GM19023 (cell line): ENCODE data around the gene ABCA13.
"Not testable (repeated sequence)": the region's sequence is repeated elsewhere in the genome, so short reads cannot be mapped to it uniquely, and the experiment has no call there.

ENCODE experiments used
- ATAC-seq: cut with Tn5 transposase; IDR thresholded peaks from one replicate; pipeline ENCODE4 v1.9.1; 2021; ENCODE audit warnings: mild to moderate bottlenecking, moderate library complexity; ENCODE audit not compliant: unreplicated experiment

Gene ABCA13, protein sequence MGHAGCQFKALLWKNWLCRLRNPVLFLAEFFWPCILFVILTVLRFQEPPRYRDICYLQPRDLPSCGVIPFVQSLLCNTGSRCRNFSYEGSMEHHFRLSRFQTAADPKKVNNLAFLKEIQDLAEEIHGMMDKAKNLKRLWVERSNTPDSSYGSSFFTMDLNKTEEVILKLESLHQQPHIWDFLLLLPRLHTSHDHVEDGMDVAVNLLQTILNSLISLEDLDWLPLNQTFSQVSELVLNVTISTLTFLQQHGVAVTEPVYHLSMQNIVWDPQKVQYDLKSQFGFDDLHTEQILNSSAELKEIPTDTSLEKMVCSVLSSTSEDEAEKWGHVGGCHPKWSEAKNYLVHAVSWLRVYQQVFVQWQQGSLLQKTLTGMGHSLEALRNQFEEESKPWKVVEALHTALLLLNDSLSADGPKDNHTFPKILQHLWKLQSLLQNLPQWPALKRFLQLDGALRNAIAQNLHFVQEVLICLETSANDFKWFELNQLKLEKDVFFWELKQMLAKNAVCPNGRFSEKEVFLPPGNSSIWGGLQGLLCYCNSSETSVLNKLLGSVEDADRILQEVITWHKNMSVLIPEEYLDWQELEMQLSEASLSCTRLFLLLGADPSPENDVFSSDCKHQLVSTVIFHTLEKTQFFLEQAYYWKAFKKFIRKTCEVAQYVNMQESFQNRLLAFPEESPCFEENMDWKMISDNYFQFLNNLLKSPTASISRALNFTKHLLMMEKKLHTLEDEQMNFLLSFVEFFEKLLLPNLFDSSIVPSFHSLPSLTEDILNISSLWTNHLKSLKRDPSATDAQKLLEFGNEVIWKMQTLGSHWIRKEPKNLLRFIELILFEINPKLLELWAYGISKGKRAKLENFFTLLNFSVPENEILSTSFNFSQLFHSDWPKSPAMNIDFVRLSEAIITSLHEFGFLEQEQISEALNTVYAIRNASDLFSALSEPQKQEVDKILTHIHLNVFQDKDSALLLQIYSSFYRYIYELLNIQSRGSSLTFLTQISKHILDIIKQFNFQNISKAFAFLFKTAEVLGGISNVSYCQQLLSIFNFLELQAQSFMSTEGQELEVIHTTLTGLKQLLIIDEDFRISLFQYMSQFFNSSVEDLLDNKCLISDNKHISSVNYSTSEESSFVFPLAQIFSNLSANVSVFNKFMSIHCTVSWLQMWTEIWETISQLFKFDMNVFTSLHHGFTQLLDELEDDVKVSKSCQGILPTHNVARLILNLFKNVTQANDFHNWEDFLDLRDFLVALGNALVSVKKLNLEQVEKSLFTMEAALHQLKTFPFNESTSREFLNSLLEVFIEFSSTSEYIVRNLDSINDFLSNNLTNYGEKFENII (N-terminal part only)

DNA sequence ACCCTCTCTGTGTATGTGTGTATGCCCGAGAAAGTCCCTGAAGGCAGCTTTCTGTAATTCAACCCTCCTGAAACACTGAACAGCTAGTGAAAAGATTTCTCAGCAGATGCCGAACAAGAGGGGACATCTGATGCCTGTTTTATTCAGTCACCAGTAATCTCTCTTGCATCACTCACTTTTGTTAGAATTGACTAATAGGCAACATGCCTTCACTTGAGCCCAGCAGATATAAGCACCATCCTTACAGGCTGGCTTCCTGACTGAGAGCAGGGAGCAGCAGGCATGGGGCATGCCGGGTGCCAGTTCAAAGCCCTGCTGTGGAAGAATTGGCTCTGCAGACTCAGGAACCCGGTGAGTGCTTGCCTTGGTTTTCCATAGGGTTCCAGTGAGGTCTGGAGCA lies at the start of gene ABCA13:
Gene ABCA13 (plus strand): TSS at position 257 of the 400 bp plus-strand sequence. CDS start 26 bp downstream, at position 283.
- no peak for ATAC-seq

DNA sequence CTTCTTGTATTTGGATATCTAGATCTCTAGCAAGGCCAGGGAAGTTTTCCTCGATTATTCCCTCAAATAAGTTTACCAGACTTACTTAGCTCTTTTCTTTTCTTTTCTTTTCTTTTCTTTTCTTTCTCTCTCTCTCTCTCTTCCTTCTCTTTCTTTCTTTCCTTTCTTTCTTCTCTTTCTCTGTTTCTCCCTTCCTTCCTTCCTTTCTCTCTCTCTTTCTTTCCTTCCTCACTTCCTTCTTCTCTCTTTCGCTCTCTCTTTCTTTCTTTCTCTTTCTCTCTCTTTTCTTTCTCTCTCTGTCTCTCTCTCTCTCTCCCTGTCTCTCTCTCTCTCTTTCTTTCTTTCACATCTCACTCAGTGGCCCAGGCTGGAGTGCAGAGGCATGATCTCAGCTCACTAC lies 45.2 kb upstream of the ABCA13 start:
- ATAC-seq = no peak

DNA sequence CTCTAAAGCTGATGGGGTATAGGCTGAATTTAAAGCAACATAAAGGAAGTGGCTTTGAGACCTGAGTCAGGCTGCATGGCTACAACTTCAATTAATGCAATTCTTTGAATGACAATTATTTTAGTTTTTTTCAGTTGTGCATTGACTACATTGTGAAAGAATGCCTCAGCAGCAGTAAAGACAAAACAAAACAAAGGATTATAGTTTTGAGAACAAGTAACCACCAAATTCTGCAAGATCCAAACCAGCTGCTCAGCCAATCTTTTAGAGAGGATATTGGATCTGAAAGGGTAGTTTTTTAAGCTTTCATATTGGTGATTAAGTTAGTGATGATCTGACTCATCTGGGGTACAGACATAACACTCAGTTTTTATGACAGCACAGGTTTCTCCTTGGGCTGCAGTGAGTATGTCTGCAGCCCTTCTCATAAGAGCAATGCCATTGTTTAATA lies 40.6 kb upstream of the ABCA13 start:
- ATAC-seq = peak; percentile 83

DNA sequence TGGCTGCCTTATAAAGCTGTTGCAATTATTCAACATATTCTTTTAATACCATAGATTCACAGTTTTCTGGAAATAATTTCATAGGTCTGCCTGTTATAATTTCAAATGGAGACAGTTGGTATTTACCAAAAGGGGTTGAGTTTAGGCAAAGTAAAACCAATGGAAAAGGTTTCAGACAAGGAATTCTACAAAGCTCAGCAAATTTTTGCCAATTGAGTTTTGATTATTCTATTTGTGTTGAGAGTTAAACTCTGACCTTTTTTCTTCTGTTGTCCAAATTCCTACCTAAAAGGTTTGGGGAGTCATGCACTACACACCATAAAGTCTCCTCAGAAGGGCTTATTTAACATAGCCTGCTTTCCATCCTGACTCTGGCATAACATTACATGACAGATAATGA lies 38.5 kb upstream of the ABCA13 start:
- no peak for ATAC-seq

DNA sequence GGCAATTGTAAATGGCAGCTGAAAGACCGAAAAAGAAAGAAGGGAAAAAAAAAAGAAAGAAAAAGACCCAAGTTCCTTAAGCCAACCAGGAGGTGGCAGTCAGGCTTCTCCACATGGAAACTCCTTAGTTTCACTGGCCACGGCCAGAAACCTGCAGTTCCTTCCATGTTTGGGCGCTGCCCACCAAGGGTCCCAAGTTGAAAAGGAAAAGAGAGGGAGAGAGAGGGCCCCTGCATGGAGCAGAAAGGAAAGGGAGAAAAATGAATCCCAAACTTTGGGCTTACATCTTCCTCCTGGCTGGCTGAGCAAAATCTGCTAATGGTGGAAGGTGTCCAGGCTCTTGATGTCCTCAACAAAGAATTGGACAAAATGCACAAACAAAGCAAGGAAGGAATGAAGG lies 31.8 kb upstream of the ABCA13 start:
- no peak for ATAC-seq

DNA sequence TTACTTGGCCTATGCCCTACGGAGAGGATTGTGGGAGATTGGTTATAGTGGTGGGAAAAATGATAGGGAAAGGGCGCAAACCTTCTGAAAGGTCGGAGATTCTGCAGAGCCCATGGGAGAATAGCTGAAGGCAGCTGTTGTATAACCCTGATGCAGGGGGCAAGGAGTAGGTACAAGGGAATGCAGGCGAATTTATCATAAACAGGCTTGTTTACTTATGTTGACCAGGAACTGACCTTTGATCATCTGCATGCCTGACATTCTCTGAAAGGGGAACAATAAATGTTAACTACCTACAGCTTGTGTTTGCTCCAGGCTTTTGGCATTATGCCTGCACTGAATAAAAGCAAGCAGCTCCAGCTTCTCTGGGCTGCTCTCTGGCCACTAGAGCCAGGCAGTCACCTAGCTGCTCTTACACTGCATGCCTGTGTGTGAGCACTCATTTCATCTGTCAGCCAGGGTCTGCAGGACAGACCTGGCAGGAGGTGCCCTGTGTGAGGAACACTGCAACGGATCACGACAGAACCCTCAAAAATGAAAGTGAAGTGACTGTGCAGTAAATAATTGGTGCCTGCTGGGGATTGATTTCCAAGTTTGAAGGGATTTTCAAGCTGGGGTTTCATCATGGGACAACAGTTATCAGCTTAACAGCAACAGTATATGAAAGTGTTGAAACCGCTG lies 31.1 kb upstream of the ABCA13 start:
- no peak for ATAC-seq

DNA sequence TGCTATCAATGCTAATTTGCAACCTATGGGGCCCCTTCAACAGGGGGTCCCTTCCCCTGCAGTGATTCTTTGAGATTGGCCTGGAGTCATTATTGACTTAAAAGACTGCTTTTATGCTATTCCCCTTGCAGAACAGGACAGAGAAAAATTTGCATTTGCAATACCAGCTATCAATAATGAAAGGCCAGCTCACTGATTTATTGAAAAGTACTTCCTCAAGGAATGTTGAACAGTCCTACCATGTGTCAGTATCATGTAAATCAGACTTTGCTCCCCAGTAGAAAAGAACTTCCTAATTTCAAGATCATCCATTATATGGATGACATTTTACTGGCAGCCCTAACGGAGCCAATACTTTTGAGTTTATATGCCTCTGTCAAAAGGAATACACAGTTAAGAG lies 29.7 kb upstream of the ABCA13 start:
- ATAC-seq = no peak

DNA sequence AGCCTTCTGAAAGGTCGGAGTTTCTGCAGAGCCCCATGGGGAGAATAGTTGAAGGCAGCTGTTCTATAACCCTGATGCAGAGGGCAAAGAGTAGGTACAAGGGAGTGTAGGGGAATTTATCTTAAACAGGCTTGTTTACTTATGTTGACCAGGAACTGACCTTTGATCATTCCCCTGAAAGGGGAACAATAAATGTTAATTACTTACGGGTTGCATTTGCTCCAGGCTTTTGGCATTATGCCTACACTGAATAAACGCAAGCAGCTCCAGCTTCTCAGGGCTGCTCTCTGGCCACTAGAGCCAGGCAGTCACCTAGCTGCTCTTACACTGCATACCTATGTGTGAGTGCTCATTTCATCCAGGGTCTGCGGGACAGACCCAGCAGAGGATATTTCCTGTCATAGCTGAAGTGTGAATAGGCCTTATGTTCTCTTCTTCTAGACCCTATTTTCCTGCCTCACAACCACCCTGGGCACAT lies 26.9 kb upstream of the ABCA13 start:
- no peak for ATAC-seq

DNA sequence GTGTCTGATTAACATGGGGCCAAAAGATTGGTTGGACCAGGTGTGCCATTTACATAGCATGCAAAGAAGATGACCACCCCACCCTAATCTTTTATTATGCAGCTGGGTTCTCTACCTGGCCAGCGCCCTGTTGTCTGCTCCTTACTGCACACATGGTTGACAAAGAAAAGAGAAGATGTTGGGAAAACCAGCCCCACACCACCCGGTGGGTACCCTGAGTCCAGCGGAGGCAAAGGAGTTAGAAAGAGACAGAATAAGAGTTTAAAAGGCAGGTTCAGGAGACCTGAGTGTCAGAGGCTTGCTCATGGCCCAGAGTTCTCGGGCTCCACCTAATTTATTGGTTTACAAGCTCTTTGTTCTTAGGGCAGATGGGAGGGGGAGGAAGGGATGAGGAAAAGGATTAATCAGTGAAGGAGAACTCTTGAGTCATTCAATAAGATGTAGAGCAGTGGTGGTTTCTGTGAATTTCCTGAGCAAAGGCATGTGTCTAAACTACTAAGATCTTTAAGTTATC lies 24.1 kb upstream of the ABCA13 start:
- ATAC-seq = no peak

DNA sequence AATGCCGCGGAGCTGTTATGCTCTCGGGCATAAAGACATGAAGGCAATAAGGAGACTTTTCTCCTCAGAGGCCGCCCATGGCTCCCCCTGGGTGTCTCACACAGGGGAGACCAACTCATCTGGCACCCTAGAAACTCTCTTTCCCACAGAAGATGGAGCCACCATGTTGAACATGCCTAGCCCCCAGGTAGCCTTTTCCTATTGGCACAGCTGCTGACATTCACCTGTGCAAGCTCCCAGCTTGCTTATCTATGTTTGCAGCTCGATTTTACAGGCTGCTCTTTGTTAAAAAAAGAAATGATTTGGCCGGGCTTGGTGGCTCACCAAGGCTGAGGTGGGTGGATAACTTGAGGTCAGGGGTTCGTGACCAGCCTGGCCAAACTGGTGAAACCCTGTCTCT lies 23.6 kb upstream of the ABCA13 start:
- ATAC-seq = not testable (repeated sequence)

DNA sequence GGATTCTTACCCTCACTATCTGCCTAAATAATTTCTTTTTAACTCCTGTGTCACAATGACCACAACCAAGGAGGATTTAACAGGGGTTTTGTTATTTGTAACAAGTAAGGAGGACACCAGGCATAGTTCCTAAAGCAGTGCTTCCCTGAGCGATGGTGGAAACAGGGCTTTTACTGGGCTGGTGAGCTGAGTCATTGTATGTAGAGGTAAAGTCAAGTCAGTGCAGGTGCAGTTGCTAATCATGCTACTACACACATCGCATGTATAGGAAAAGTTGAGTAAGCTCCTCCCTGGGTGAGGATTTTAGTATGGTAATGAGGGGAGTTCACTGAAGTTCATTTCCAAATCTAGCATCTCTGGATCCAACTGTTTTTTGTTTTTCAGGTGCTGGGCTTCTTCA lies 22.9 kb upstream of the ABCA13 start:
- ATAC-seq = no peak

DNA sequence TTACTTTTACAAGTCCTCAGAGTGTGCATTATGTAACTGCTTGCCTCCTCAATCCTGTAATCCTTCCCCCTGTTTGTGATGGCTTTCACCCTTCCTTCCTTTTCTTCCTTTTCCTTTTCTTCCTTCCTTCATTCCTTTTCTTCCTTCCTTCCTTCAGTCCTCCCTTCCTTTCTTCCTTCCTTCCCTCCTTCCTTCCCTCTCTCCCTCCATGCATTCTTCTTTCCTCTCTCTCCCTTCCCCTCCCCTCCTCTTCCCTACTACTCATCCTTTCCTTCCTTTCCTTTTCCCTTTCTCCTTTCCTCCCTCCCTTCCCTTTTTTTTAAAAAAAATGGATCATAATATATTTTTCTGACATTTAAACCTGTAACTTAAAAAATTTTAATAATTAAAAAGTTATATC lies 22.2 kb upstream of the ABCA13 start:
- ATAC-seq = no peak

DNA sequence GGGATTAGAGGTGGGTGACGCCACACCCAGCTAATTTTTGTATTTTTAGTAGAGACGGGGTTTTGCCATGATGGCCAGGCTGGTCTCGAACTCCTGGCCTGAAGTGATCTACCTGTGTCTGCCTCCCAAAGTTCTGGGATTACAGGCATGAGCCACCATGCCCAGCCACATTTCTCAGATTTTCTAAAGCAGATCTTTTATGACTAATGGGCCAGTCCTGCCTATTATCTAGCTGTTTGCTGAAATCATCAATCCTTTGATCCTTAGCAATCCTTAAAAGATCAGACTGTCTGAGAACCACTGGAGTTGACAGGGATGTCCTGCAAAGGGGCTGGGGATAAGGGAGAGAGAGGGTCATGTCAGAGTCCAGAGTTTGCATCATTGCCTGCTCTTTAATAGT lies 21.2 kb upstream of the ABCA13 start:
- ATAC-seq = no peak

DNA sequence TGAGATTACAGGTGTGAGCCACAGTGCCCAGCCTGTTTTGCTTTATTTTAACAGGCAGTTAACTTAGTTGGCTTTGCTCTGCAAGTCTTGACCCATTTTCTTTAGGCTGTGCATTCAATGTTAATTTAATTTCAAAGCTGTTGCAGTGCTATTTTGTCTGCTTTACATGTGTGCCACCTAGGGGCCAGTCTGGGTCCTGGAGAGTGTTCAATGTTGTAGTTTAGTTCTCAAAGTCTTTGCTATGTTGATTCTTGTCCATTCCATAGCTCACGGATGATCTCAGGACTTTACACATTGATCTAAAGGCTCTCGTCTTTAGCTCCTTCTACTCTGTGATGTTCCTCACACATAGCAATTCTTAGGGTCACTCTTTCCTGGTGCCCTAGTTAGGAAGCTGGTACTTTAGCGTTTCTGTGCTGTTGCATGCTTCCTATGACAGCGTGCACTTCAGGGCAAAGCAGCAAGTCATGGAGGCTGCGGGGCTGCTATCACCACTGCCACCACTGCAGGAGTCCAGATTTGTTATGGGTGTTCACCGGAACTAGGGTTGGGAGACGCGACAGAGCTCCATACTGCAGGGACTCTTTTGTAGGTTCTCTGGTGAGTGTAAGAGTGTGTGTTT lies 16.4 kb upstream of the ABCA13 start:
- peak; percentile 70 for ATAC-seq

DNA sequence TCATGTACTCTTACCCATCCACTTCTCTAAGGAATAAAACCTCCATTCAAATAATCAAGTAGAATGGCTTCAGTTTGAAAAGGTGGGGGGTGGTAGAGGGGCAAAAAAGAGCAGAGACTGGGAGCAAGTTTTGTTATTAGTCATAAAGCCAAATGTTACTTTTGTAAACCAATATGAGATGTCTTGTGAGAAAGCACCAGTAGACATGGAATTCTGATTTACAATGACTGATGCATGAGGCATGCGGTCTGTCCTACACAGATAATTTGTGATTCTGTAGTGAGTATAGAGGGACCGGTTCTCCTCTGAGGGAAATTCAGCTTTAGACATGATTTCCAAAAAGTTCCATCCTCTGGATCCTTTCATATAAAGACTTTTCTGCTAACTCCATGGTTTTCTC lies 12.9 kb upstream of the ABCA13 start:
- ATAC-seq = no peak

DNA sequence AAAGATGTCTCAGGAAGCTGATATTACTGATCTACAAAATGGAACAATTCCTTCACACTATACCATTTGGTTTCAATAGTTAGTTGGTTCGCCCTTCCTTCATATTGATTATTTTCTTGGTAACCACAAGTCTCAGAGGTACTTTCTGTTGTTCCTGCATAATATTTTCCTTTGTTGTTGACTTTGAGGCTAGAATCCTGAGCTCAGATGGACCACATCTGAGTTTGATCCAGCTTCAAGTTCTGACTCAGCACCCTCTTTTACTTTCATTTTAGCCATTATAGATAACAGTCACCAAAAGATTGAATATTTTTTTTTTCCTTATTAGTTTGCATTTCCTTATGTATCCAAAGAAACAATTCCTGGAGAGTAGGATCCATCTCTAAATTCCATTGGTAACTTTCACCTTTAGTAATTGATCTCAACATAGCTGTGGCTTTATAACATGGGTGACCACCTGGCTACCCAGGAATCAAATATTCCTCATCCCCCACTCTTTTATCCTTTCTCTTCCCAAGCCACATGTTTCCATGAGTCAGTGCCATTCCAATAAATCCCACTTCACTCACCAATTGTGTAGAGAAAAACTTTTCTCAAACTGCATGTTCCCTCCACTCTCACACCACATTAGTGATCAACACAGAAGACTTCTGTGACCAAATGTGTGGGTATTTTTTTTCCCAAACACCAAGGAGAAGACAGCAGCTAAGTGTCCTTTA lies 9.7 kb upstream of the ABCA13 start:
- no peak for ATAC-seq

DNA sequence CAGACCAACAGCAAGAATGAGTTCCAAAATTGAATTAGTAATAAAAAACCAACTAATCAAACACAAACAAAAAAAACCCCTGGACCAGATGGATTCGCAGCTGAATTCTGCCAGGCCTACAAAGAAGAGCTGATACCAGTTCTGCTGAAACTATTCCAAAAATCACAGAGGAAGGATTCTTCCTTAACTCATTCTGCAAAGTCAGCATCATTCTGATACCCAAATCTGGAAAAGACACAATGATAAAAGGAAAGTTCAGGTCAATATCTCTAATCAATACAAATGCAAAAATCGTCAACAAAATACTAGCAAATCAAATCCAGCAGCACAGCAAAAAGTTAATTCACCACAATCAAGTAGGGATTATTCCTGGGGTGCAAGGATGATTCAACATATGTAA lies 6.1 kb upstream of the ABCA13 start:
- no peak for ATAC-seq

DNA sequence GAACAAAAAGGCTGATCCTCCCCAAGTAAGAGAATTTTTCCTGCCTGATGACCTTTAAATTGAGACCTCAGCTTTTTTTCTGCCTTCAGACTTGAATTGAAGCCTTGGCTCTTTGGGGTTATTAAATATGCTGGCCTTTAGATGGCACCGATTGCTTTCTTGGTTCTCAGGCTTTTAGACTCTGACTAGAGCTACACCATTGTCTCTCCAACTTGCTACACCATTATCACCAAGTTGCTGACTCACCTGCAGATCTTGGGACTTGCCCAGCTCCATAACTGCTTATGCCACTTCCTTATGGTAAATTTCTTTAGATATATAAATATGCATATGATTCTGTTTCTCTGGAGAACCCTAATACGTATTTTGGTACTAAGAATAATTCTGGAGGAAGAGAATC lies 3.1 kb upstream of the ABCA13 start:
- ATAC-seq = no peak

DNA sequence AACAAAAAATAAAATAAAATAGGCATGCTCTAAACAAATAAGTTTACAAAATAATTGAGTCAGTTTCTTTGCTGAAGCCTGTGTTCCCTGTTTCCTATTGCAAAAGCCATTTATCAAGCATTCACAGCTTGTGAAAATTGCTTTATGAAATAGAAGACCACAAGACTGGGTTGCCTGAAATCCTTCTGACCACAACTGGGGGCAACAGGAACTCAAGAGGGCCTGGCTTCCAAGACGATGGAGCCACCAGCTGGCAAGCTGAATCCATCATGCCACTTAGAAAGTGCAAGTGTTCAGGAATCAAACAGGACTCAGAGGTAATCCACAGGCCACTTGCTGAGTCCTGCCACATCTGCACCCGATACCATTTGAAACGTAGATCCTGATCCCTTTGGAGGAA lies 752 bp upstream of the ABCA13 start:
- ATAC-seq = no peak
